Fibroblast of skin of scalp (primary cell): ENCODE measurements around the gene DLGAP4.
"Not testable (repeated sequence)": the region's sequence is repeated elsewhere in the genome, so short reads cannot be mapped to it uniquely, and the experiment has no call there.

ENCODE experiments used
- DNase-seq: peaks from one replicate; pipeline ENCODE4 v3.0.0-alpha.2; 2013

DLGAP4 gene

GRCh38 chr20:36506253-36506652 is 200.1 kb downstream of the DLGAP4 start:
- DNase-seq: no peak

GRCh38 chr20:36507746-36508145 is 201.6 kb downstream of the DLGAP4 start:
- DNase-seq: no peak

- no peak for DNase-seq
Measured at GRCh38 chr20:36519012-36519719, 213.0 kb downstream of the DLGAP4 start.

- peak; percentile 29 for DNase-seq
Measured at GRCh38 chr20:36519944-36520343, 213.8 kb downstream of the DLGAP4 start.

GRCh38 chr20:36521526-36521925 is 215.4 kb downstream of the DLGAP4 start:
- no peak for DNase-seq

GRCh38 chr20:36522412-36522811 is 216.3 kb downstream of the DLGAP4 start:
- DNase-seq: not testable (repeated sequence)

- no peak for DNase-seq
Measured at GRCh38 chr20:36523341-36523740, 217.2 kb downstream of the DLGAP4 start.

- no peak for DNase-seq
Measured at GRCh38 chr20:36525620-36526365, 219.7 kb downstream of the DLGAP4 start.

- DNase-seq: no peak
Measured at GRCh38 chr20:36526521-36527011, 220.4 kb downstream of the DLGAP4 start.

- no peak for DNase-seq
Measured at GRCh38 chr20:36527331-36528125, 221.4 kb downstream of the DLGAP4 start.

- no peak for DNase-seq
Measured at GRCh38 chr20:36528176-36528874, 222.2 kb downstream of the DLGAP4 start.

GRCh38 chr20:36528875-36529417 is 222.8 kb downstream of the DLGAP4 start:
- DNase-seq: no peak

- no peak for DNase-seq
Measured at GRCh38 chr20:36532388-36532787, 226.2 kb downstream of the DLGAP4 start.

- no peak for DNase-seq
Measured at GRCh38 chr20:36532822-36533221, 226.7 kb downstream of the DLGAP4 start.

GRCh38 chr20:36538026-36538722 is 232.0 kb downstream of the DLGAP4 start:
- DNase-seq: peak; percentile 70

- no peak for DNase-seq
Measured at GRCh38 chr20:36540551-36541211, 234.5 kb downstream of the DLGAP4 start.

GRCh38 chr20:36541227-36541767 is 235.2 kb downstream of the DLGAP4 start, which contains the start of gene MYL9:
TSS of gene MYL9 (plus strand) at chr20:36541519. CDS start at chr20:36544885, 3,366 bp downstream.
- peak; percentile 91 for DNase-seq

GRCh38 chr20:36541768-36542488 is 235.8 kb downstream of the DLGAP4 start:
- DNase-seq: peak; percentile 70

- DNase-seq: no peak
Measured at GRCh38 chr20:36542516-36543183, 236.5 kb downstream of the DLGAP4 start.
